Right ventricle myocardium superior (tissue), 1 donor: ENCODE data around the gene PARVG. TPM values are rescaled to one million over a fixed set of nuclear protein-coding genes. Genes with fewer than 3 reads are reported as not detected.

ENCODE experiments used
- ATAC-seq: fragments of 200-7000 bp; cut with Tn5 transposase; one replicate; pipeline ENCODE4 v1.9.1; 2020; ENCODE audit warnings: mild to moderate bottlenecking; ENCODE audit not compliant: poor library complexity
- DNase-seq: peaks from one replicate; pipeline ENCODE4 v3.0.0-alpha.2; 2020
- intact Hi-C: fragments of 100-400 bp; cut with DNase I; formaldehyde crosslinking; loops from one replicate; pipeline ENCODE4 v1.11.2; 2022
- total RNA-seq: library from RNA; stranded (reverse); fragmentation: NEBNext Ultra II Directional; extraction: Animal tissue kit (Norgen Biotek cat#: 25700); gene quantifications from one replicate; pipeline ENCODE4 v1.2.1, GENCODE V29; 2021
- donor health status: DM: no; HTN: yes; CAD: no; lungs with severe emphysema.

PARVG gene
- total RNA-seq, 1 donor from 2014 or later = 3.5 TPM

- DNase-seq (no peak), ATAC-seq (no peak)
- intact Hi-C loops = no loop called here
Observed at GRCh38 chr22:44204739-44205515, 24.2 kb downstream of the PARVG start.

DNA sequence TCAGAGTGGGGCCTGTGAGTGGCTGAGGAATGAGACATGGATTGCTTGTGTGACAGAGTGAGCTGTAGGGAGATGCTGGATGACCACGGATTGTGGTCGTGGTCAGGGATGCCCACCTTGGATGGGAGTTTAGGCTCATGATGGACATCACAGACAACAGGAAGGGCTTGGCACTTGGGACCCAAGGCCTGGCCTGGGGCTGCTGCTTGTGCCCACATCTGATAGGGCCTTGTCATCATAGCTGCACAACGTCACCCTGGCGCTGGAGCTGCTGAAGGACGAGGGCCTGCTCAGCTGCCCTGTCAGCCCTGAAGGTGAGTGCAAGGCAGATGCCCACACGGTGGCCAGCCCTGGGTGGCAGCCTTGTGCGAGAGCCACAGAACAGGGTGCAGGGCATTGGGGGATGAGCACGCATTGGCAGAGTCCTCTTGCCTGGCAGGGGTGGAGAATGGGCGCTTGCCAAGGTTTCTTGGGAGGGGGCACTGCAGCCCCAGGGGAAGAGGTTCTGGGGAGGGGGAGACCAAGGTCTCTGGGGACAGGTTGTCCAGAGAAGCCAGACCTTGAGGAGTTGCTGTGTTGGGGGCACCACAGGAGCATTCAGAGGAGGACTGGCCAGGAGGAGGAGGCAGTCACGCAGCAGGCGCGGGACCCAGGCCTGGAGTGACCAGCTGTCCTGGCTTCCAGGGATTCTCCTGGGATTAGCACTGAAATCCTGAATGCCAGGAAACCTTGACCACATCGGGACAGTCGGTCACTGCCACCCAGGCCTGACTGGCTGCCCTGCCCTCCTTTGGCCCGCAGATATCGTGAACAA lies 25.0 kb downstream of the PARVG start:
- ATAC-seq (no peak), DNase-seq (no peak)
- intact Hi-C loops = no loop called here

GRCh38 chr22:44206330-44206645 lies 25.6 kb downstream of the PARVG start:
- DNase-seq (no peak), ATAC-seq (no peak)
- intact Hi-C loops = no loop called here

GRCh38 chr22:44206696-44207095 lies 26.0 kb downstream of the PARVG start:
- ATAC-seq (no peak), DNase-seq (no peak)
- intact Hi-C loops = no loop called here

DNA sequence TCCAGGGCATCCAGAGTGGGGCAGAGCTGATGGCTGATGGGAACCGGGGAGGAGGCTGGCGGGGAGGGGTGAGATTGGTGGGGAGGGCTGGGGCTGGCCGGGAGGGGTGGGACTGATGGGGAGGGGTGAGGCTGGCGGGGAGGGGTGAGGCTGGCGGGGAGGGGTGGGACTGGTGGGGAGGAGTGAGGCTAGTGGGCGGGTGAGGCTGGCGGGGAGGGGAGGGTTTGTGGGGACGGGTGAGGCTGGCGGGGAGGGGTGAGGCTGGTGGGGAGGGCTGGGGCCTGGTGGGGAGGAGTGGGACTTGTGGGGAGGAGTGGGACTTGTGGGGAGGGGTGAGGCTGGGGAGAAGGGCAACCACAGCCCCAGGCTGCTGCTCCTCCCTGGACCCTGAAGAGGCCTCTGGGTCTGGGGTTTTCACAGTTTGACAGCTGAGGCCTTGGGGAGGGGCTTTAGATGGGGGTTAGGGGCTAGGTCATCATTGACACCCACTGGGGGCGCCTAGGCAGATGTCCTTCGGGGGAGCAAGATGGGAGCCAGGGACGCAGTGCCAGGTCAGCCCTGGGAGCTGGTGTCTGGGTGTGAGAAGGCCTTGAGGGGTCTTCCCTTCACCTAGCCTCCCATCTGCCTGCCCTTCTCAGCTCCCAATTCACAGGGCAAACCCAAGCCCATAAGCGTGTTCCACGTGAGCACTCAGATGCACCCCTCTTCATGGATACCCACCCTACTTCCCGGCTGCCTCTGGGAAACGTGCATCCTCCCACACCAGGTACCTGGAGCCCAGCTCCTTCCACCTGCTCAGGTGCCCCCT lies 26.7 kb downstream of the PARVG start:
- DNase-seq = no peak
- intact Hi-C loops = no loop called here
- no peak for ATAC-seq

GRCh38 chr22:44207981-44208317 lies 27.2 kb downstream of the PARVG start:
- intact Hi-C loops = no loop called here
- ATAC-seq (no peak), DNase-seq (no peak)

DNA sequence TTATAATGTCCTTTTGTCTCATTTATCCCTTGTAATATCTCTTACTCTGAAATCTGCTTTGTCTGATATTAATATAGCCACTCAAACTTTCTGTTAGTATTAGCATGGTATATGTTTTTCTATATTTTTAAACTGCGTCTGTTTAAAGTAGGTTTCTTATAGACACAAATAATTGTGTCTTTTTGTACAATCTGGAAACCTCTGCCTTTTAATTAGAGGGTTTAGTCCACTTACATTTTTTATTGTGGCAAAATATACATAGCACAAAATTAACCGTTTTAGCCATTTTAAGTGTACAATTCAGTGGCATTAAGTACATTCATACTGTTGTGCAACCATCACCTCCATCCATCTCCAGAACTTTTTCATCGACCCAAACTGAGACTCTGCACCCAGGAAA lies 28.6 kb downstream of the PARVG start:
- ATAC-seq (no peak), DNase-seq (no peak)
- intact Hi-C loops = no loop called here

GRCh38 chr22:44210722-44211121 lies 30.0 kb downstream of the PARVG start:
- DNase-seq (no peak), ATAC-seq (no peak)
- intact Hi-C loops = no loop called here

- DNase-seq (no peak), ATAC-seq (no peak)
- intact Hi-C loops = no loop called here
Observed at GRCh38 chr22:44211256-44211945, 30.7 kb downstream of the PARVG start.

GRCh38 chr22:44211946-44212930 lies 31.5 kb downstream of the PARVG start:
- intact Hi-C loops = no loop called here
- no peak for ATAC-seq
- no peak for DNase-seq

DNA sequence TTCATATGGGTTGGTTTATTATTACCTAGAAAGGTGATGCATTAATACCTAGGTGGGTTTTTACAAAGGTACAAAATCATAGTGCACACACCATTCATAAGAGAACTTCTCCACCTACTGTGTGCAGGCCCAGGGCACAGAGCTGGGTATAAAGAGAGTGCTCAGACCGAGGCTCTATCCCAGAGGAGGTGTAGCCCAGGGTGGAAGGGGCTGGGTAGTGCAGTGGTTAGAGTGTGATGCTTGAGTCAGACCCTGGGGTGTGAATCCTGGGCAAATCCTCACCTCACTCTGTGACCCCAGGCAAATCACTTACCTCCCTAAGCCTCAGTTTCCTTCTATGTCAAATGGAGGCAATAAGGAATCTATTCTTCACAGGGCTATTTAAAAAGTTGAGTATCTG lies 32.2 kb downstream of the PARVG start:
- intact Hi-C loops = no loop called here
- ATAC-seq (no peak), DNase-seq (no peak)

- DNase-seq = no peak
- intact Hi-C loops = no loop called here
- no peak for ATAC-seq
Observed at GRCh38 chr22:44213489-44214043, 32.8 kb downstream of the PARVG start.

DNA sequence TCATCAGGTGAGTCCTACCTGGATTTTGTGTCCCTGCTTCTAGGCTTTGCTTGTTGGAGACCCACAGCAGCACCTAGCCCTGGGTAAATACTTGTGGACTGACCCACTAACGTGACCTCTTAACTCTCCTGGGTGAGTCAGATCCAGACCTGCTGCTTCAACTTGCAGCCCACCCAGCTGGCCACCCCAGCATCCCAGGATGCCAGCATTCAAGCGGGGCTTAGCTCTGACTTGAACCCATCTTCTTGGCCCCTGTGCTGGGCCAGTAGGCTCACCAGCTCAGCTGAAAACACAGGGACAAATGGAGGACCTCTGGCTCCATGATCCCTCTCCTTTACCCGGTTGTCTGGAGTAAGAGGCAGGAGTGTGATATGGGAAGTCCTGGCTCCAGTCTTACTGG lies 33.5 kb downstream of the PARVG start:
- intact Hi-C loops = no loop called here
- ATAC-seq (no peak), DNase-seq (no peak)

DNA sequence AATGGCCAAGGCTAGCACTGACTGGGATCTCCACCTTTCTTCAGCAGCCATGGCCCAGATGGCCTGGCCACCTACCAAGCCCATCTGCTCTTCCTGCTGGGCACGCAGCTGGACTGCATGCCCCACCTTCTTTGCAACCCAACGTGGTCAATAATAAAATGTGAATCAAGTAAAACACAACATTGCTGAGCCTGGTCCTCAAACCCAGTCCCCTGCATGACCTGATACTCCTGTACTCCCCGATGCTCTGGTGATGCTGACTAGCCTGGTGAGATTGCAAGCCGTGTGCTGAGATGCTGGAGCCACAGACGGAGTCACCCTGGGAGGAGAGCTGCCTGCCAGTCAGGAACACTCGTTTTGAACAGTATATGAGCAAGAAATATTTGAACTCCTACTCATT lies 34.0 kb downstream of the PARVG start:
- intact Hi-C loops = no loop called here
- DNase-seq = no peak

GRCh38 chr22:44215287-44215686 lies 34.6 kb downstream of the PARVG start:
- intact Hi-C loops = no loop called here
- no peak for ATAC-seq
- no peak for DNase-seq

More for the DNA sequence above, 34.0 kb downstream of the PARVG start:
- ATAC-seq = no peak

DNA sequence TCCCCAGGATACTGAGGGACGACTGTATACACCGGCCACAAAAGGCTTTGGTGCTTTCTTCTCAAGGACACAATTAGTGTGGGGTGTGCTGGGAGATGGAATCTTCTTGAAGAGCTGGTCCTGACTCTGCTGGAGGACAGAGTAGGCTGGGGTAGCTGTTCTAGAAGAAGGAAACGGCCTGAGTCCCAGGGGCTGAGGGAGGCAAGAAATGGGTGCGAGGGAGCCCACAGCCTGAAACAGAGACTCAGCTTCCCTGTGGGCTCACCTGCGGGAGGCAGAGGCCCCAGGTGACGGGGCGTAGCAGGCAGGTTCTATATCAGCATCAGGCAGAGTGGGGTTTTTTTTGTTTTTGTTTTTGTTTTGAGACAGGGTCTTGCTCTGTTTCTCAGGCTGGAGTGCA lies 36.6 kb downstream of the PARVG start:
- intact Hi-C loops = no loop called here
- DNase-seq = no peak
- no peak for ATAC-seq

DNA sequence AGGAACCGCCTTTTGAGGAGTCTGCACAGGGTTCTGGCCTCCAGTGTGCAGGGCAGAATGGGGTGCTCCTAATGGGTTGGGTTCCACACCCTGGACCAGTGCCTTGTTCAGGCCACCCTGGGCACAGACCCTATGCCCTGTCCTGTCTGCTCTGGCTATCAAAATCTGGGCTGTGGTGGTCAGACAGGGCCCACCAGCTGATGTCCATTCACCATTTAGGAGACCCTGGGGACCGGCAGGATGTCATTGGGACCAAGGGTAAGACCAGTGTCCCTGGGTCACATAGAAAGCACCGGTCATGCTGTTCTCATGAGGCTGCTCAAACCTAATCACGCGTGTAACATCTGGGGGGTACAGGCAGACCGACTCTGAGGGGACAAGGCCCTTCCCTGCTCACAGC lies 37.3 kb downstream of the PARVG start:
- ATAC-seq (no peak), DNase-seq (no peak)
- intact Hi-C loops = no loop called here
